RWPE1 (cell line): ENCODE results near the gene ATAD3A.

Experiments
- CTCF ChIA-PET: fragments of 350-600 bp; sonication (Branson Sonifier 250); formaldehyde crosslinking; extraction: SDS; loops from one replicate; lab custom pipeline; 2021; lab: Yijun Ruan, JAX
- POLR2A ChIA-PET: fragments of 400-600 bp; formaldehyde crosslinking; extraction: SDS; loops from one replicate; lab custom pipeline; 2020; ENCODE audit warnings: antibody characterized with exemption; ENCODE audit not compliant: low non-redundant PET; lab: Yijun Ruan, JAX
- DNase-seq: peaks from one replicate; pipeline ENCODE4 v3.0.0; 2012; ENCODE audit warnings: low spot score
- H3K27ac ChIP-seq: fragments of 450-650 bp; 2 replicates; pipeline ENCODE4 v1.5.1; 2017
- CTCF ChIP-seq: fragments of 450-650 bp; conservative IDR thresholded peaks from 2 replicates; pipeline ENCODE4 v1.5.1; 2017; ENCODE audit warnings: low read depth, mild to moderate bottlenecking

Gene ATAD3A

GRCh38 chr1:1561801-1562470, 50.0 kb downstream of the ATAD3A start:
- CTCF ChIA-PET, result no interaction called here
- POLR2A ChIA-PET, result no interaction called here
- no peak for DNase-seq
- H3K27ac ChIP-seq, result no peak overlapping the region
- no peak for TF ChIP-seq CTCF

- POLR2A ChIA-PET, result interaction anchor here (0.7 kb wide), 1 partner anchor 9 kb away, joined by 11 read pairs; no protein-coding TSS in a partner anchor
- no peak for TF ChIP-seq CTCF
- DNase-seq, result no peak
- CTCF ChIA-PET, result interaction anchor here (0.6 kb wide), 1 partner anchor 321 kb away, joined by 3 read pairs; no protein-coding TSS in a partner anchor
- H3K27ac ChIP-seq, result no peak overlapping the region
Measured at GRCh38 chr1:1562556-1563195, 50.7 kb downstream of the ATAD3A start.

- DNase-seq, result no peak
- no peak for TF ChIP-seq CTCF
- ChIA-PET CTCF (no interaction called here), POLR2A (no interaction called here)
- no peak overlapping the region for H3K27ac ChIP-seq
Measured at GRCh38 chr1:1563688-1564087, 51.7 kb downstream of the ATAD3A start.

GRCh38 chr1:1564268-1564667, 52.3 kb downstream of the ATAD3A start:
- CTCF ChIA-PET, result interaction anchor here (0.6 kb wide), 1 partner anchor 105 kb away, joined by 4 read pairs; no protein-coding TSS in a partner anchor
- no peak for DNase-seq
- no peak overlapping the region for H3K27ac ChIP-seq
- no peak for TF ChIP-seq CTCF
- POLR2A ChIA-PET, result no interaction called here

- CTCF ChIA-PET, result no interaction called here
- peak overlapping the region; percentile 13; the same call in 1 of the 2 replicates for H3K27ac ChIP-seq
- DNase-seq, result no peak
- POLR2A ChIA-PET, result no interaction called here
- no peak for TF ChIP-seq CTCF
Measured at GRCh38 chr1:1565340-1565739, 53.4 kb downstream of the ATAD3A start.

- ChIA-PET CTCF (interaction anchor here (0.6 kb wide), 1 partner anchor 18 kb away, joined by 3 read pairs; no protein-coding TSS in a partner anchor), POLR2A (no interaction called here)
- no peak for DNase-seq
- no peak overlapping the region for H3K27ac ChIP-seq
- TF ChIP-seq CTCF, result no peak
Measured at GRCh38 chr1:1567152-1567875, 55.4 kb downstream of the ATAD3A start.
